Choroid plexus epithelial cell (primary cell): Measurements from ENCODE around the gene TSPAN18.

Source experiments
- DNase-seq: peaks from one replicate; pipeline ENCODE4 v3.0.0-alpha.2; 2010; ENCODE audit warnings: low read depth
- H3K4me3 ChIP-seq: 2 replicates; pipeline ENCODE4 v1.5.1; 2011; ENCODE audit warnings: low read depth, mild to moderate bottlenecking, control low read depth, low read length, moderate library complexity
- CTCF ChIP-seq: conservative IDR thresholded peaks from 2 replicates; pipeline ENCODE4 v1.5.1; 2011; ENCODE audit warnings: low read depth, mild to moderate bottlenecking, control low read depth, inconsistent platforms, low read length, moderate library complexity

Gene TSPAN18

DNA sequence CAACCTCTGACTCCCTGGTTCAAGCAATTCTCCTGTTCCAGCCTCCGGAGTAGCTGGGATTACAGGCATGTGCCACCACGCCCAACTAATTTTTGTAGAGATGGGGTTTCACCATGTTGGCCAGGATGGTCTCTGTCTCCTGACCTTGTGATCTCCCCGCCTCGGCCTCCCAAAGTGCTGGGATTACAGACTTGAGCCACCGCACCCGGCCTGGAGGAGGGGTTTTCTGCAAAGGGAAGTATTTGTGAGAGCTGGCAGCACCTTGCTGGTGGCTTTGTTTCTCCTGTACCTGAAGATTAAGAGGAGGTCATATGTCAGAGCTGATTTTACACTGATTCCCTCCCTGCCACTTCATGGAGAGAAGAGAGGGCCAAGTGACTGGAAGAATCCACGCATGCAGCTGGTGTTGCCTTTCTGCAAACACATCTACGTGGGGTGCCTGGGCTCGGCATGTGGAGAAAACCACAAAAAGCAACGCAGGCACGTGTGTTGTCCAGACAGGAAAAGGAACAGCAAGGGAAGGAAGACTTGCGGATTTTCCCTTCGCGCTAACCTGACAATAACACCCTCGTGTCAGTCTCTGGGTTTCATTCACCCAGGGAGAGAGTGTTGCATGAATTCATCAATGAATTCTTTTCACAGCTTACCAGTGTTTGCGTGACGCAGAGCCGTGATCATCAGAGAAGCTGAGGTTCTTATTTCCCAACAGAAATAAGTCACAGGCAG lies 61.9 kb downstream of the TSPAN18 start:
- DNase-seq: peak; percentile 60
- H3K4me3 ChIP-seq: no peak overlapping the region
- no peak for TF ChIP-seq CTCF

- H3K4me3 ChIP-seq: no peak overlapping the region
- TF ChIP-seq CTCF: no peak
- DNase-seq: no peak
Observed at GRCh38 chr11:44789496-44789895, 62.7 kb downstream of the TSPAN18 start.

DNA sequence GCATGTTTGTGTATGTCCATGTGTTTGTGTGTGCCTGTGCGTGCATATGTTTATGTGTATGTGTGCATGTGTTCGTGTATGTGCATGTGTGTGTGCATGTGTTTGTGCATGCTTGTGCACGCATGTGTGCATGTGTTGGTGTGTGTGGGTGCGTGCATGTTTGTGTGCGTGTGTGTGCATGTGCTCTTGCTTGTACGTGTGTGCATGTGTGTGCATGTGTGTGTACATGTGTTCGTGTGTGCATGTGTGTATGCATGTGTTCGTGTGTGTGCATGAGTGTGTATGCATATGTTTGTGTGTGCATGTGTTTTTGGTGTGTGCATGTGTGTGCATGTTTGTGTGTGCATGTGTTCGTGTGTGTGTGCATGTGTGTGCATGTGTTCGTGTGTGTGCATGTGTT lies 63.4 kb downstream of the TSPAN18 start:
- no peak for DNase-seq
- no peak overlapping the region for H3K4me3 ChIP-seq
- no peak for TF ChIP-seq CTCF

DNA sequence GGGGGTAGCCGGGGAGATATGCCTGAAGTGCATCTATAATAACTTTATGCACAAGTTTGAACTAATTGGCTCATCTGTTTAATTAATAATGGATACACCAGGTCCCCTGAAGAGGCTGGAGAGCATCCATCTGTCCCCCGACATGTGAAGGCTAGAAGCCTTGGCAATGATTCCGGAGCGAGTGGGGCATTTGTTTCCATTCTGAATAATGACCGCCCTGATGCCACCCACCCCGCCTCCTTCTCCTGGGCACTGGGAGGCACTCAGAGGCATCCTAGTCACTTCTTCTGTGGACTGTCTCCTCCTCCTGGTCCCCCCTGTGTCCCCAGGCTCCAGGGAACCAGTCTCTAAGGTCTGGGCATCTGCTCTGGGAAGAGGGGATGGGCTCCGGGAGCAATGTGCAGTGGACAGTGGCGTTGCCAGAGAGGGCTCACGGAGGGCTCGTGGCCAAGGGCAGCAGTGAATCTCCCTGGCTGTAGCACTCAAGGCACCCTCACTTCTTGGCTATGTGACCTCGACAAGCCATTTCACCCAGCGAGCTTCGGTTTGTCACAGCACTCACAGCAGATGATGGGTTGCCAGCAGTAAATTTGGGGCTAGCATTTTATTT lies 64.7 kb downstream of the TSPAN18 start:
- no peak for DNase-seq
- no peak for TF ChIP-seq CTCF
- H3K4me3 ChIP-seq: no peak overlapping the region

- TF ChIP-seq CTCF: no peak
- no peak for DNase-seq
- H3K4me3 ChIP-seq: no peak overlapping the region
Observed at GRCh38 chr11:44792171-44792570, 65.4 kb downstream of the TSPAN18 start.

- no peak overlapping the region for H3K4me3 ChIP-seq
- TF ChIP-seq CTCF: no peak
- DNase-seq: peak; percentile 65
Observed at GRCh38 chr11:44793350-44794090, 66.8 kb downstream of the TSPAN18 start.
